ENCODE results near the gene SCLY.

Gene SCLY

DNA sequence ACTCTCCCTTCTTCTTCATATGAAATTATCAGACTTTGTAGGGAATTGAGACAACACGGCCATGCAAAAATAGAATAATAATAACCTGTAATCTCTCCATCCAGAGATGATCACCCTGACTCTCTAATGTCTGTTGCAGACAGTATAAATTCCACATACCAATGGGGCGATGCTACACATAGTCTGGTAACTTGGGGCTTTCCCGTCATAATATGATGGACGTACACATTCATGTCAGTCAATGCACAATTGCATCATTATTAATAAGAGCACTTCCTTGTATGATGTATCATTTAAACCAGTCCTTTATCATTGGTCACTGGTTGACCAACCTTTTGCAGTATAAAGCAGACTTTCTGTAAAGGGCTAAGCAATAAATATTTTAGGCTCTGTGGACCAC is 39.5 kb upstream of the SCLY start:
- TF ChIP-seq, protein P1, sequence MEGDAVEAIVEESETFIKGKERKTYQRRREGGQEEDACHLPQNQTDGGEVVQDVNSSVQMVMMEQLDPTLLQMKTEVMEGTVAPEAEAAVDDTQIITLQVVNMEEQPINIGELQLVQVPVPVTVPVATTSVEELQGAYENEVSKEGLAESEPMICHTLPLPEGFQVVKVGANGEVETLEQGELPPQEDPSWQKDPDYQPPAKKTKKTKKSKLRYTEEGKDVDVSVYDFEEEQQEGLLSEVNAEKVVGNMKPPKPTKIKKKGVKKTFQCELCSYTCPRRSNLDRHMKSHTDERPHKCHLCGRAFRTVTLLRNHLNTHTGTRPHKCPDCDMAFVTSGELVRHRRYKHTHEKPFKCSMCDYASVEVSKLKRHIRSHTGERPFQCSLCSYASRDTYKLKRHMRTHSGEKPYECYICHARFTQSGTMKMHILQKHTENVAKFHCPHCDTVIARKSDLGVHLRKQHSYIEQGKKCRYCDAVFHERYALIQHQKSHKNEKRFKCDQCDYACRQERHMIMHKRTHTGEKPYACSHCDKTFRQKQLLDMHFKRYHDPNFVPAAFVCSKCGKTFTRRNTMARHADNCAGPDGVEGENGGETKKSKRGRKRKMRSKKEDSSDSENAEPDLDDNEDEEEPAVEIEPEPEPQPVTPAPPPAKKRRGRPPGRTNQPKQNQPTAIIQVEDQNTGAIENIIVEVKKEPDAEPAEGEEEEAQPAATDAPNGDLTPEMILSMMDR (IDR thresholded peaks at IDR 0.05; ENCODE audit: low read depth, low read length), result no peak

DNA sequence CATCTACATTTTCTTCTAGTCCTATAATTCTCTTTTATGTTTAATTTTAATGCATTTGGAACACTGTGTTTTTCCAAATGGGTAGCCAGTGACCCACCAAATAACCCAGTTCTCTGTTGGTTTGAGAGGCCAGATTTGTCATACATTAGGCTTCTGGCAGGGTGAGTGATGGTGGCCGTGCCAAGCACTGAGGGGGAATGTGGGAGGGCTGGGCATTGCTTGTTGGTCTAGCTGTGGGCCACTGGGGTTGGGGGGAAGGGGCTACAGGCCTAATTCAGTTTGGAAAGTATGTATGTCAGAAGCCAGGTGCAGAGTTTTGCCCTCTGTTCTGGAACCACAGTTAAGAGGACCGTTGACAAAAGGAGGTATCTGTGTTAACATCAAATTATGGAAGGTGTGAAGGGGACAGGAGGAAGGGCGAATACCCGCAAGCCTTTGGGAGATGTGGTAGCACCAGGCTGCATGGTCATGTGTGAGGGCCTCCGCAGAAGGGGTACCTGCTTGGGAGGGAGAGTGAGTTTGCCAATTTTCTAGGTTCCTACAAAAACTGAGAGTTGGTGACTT is 38.1 kb upstream of the SCLY start:
- DNase-seq (ENCODE audit: low read depth, low spot score), result no peak
- TF ChIP-seq, protein P1 (IDR thresholded peaks at IDR 0.05; ENCODE audit: low read depth, low read length), result no peak
- in situ Hi-C loops (cut with HindIII; ENCODE audit: low sequenced_read_pairs), result no loop called here
- H3K4me3 ChIP-seq (ENCODE audit: low read depth, low read length), result no peak overlapping the region

More for the DNA sequence above, 39.5 kb upstream of the SCLY start:
- in situ Hi-C loops (cut with HindIII; ENCODE audit: low sequenced_read_pairs), result no loop called here
- DNase-seq (ENCODE audit: low read depth, low spot score), result no peak
- H3K4me3 ChIP-seq (ENCODE audit: low read depth, low read length), result no peak overlapping the region

DNA sequence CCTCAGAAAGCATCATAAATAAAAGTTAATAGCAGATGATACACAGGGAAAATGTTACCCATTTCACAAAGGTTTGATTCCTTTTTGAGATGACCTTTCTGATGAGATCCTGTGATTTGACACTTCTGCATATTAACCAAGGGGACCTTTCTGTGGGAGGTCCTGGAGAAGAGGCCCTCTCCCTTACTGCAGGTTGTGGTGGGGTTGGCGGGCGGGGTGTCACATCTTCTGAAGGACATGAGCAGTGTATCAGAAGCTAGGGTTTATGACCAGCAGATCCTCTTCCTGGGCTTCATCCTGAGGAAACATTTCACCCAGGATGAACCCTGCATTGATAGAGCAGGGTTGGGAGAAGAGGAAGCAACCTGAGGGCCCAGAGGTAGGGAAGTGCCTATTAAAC is 37.2 kb upstream of the SCLY start:
- TF ChIP-seq, protein P1 (IDR thresholded peaks at IDR 0.05; ENCODE audit: low read depth, low read length), result no peak
- no peak overlapping the region for H3K4me3 ChIP-seq (ENCODE audit: low read depth, low read length)
- DNase-seq (ENCODE audit: low read depth, low spot score), result no peak
- in situ Hi-C loops (cut with HindIII; ENCODE audit: low sequenced_read_pairs), result no loop called here

DNA sequence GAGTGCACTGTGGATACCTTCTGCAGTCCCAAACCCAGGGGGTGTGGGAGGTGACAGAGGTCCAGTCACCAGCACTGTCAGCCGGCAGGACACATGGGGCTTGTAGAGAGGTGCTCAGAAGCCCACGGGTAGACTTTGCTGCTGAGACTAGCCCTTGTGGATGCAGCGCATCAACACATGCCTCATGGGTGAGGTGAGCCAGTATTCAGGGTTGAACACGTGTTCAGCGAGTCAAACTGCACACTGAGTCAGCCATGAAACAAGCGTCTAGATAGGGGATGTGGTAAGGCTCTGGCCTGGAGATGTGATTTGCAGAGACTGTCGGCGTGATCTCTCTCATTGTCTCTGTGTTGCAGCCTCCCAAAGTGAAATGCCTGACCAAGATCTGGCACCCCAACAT is 35.8 kb upstream of the SCLY start:
- H3K4me3 ChIP-seq (ENCODE audit: low read depth, low read length), result no peak overlapping the region
- peak; percentile 56 for DNase-seq (ENCODE audit: low read depth, low spot score)
- TF ChIP-seq, protein P1 (IDR thresholded peaks at IDR 0.05; ENCODE audit: low read depth, low read length), result no peak
- in situ Hi-C loops (cut with HindIII; ENCODE audit: low sequenced_read_pairs), result no loop called here

DNA sequence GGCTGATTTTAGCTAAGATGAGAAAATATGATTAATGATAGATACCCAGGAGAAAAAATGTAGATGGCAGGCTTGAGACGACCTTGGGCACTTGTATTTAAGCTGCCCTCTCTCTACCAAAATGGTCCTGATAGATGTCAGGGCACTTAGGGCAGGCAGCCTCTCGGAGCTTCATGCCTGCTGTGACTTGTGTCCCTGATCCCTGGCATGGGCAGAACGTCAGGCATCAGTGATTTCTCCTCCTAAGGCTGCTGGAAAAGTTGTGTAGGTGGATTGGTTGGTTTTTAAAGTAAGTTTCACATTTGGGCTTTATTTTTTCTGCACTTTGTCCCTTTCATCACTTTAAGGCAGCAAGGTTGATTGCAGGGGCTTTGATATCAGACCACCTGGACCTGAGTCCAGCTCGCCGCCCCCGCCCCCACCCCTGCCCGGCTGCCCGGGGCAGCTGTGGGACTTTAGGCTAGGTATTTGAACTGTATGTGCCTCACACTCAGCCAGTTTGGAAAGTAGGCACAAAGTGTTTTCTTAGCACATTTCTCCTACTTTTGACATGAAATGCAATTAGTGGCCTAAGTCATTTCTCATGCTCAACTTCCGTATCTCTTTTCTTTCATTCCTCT is 35.0 kb upstream of the SCLY start:
- in situ Hi-C loops (cut with HindIII; ENCODE audit: low sequenced_read_pairs), result no loop called here
- TF ChIP-seq, protein P1 (IDR thresholded peaks at IDR 0.05; ENCODE audit: low read depth, low read length), result no peak
- no peak for DNase-seq (ENCODE audit: low read depth, low spot score)
- no peak overlapping the region for H3K4me3 ChIP-seq (ENCODE audit: low read depth, low read length)

DNA sequence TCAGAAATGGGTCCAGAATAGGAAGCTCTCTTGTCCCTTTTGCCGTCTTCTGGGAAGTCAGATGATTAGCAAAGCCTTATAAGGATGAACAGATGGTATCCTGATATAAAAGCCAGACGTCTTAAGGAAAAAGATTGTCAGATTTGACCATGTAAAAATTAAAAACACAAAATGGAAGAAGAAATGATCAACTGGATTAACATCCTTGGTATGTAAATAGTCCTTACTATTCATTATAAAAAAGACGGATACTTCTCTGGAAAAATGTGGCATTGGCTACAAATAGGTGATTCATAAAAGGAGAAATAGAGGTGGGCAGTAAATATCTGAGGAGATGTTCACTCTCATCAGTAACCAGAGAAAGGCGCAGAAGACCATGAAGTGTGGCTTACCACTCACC is 33.7 kb upstream of the SCLY start:
- DNase-seq (ENCODE audit: low read depth, low spot score), result no peak
- in situ Hi-C loops (cut with HindIII; ENCODE audit: low sequenced_read_pairs), result no loop called here
- H3K4me3 ChIP-seq (ENCODE audit: low read depth, low read length), result no peak overlapping the region
- TF ChIP-seq, protein P1 (IDR thresholded peaks at IDR 0.05; ENCODE audit: low read depth, low read length), result no peak

All from astrocyte of the spinal cord (primary cell).